CMK (cell line): ENCODE measurements around the gene PIK3C2A.

Experiments used
- DNase-seq: peaks from one replicate; pipeline ENCODE4 v3.0.0-alpha.2; 2010; ENCODE audit warnings: low read depth

Gene PIK3C2A

DNA sequence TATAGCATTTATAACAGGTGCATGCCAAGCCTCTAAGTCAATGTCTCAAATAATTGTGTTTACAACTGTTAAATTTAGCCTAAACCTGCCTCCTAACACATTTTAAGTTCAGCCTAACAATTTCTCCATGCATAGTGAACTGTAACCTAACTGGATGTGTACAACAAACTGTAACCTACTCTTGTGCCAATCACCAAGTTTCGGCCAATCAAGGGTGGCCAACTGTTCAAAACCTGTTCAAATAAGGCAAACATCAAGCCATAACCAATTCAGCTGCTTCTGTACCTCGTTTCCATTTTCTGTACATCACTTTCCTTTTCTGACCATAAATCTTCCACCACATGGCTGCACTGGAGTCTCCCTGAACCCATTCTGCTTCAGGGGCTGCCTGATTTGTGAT lies 45.4 kb downstream of the PIK3C2A start:
- DNase-seq, result no peak

DNA sequence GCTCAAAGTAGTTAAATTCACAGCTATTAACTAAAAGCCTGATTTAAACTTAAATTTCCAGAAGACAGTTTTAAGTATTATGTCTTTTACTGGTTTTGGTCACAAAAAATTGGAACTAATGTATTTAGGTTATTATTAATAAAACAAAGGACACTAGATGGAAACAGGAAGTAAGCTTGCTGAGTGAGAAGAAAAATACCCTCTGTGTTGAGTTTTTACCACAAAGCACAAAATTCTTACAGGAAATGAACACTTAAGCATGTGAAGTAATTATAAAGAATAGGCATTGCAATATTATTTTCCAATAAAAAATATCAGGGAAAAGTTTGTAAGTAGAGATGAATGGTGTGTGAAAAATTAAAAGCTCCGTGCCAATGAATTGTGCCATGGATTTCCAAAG lies 46.3 kb downstream of the PIK3C2A start:
- DNase-seq, result no peak

DNA sequence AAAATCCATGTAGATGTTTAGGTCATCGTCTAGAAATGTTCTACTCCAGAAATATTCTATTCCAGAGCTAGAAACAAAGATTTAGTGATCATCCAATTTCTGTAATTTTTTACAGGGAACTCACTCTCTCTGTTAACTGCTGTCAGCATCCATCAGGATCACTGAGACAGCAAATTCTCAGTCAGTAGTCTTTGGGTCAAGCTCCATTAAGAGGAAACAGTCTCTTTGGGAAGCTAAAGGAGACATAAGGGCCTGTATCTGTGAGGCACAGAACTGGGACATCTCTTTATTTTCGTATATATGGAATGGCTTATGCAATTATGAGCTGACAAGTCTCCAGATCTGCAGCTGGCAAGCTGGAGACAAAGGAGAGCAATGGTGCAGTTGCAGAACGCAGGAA lies 48.3 kb downstream of the PIK3C2A start:
- no peak for DNase-seq
